ENCODE results near the gene GRM1. TPM values are rescaled to one million over a fixed set of nuclear protein-coding genes. Genes with fewer than 3 reads are reported as not detected.

The GRM1 gene
- total RNA-seq, 1 donor from 2014 or later = 0.09 TPM

DNA sequence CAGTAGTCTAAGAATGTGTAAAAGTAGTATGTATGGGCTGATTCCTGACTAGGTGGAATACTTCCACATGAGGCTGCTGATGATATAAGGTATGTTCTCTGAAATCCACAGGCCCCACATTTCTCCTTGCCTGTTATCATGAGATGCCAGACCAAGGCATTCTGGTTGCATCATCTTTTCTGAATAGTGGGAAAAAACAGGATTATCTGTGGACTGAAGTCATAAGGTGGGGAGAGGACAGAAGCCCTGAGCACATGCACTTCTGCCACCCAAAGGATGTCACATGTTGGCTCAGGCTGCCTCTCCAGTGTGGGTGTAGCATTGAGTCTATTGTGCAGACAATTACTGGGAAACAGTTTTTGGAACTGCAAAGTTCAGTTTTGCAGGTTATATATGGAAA lies 330.3 kb downstream of the GRM1 start:
- Histone ChIP-seq H3K4me1 (peaks cover 7% of the 10 kb centered on the region), H3K36me3 (no peaks in the 10 kb centered on the region), H3K9me3 (no peaks in the 10 kb centered on the region), H3K27me3 (ENCODE audit: low read depth) (no peaks in the 10 kb centered on the region), H3K4me3 (no peak overlapping the region), H3K27ac (no peak overlapping the region)
- ATAC-seq = no peak
- intact Hi-C loops (cut with DNase I) = no loop called here
- TF ChIP-seq CTCF (IDR thresholded peaks at IDR 0.05) = no peak
- DNase-seq = no peak

DNA sequence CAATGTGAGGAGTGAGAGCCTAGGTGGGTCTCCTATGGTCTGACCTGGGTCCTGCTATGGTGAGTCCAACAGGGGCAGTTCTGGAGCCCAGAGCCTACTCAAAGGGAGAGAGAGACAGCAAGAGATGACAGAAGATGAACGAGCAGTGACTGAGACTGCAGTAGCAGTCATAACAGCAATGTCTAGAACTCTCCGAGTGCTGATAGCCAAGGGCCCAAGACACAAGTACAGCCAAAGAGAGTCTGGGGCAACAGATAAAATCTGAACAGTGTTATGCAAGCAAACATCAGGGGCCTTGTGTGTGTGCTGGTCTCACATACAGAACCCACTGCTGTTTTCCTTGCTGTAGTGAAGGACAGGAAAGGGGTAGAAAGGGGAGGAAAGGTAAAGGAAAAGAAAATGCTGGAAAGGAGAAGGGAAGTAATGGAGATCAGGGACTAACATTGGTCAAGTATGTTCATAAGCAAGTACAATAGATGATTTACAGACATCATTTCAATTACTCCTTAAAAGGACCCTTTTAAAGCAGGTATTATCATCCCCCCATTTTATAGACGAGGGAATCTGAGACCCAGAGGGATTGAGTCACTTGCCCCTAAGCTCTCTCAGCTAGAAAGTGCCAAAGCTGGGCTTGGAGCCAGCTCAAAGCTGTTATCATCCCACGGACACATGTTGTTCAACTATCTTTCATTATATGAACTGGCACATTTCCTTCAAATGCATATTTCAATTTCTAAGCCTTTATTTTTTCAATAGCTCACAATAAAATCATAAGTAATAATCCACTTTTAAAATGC lies 332.5 kb downstream of the GRM1 start:
- intact Hi-C loops (cut with DNase I) = no loop called here
- no peak overlapping the region for H3K27ac ChIP-seq
- no peak overlapping the region for H3K4me3 ChIP-seq
- peaks cover 7% of the 10 kb centered on the region for H3K4me1 ChIP-seq
- H3K27me3 ChIP-seq (ENCODE audit: low read depth) = no peaks in the 10 kb centered on the region
- DNase-seq (no peak), ATAC-seq (no peak)
- H3K9me3 ChIP-seq = no peaks in the 10 kb centered on the region
- TF ChIP-seq CTCF (IDR thresholded peaks at IDR 0.05) = no peak
- H3K36me3 ChIP-seq = no peaks in the 10 kb centered on the region

DNA sequence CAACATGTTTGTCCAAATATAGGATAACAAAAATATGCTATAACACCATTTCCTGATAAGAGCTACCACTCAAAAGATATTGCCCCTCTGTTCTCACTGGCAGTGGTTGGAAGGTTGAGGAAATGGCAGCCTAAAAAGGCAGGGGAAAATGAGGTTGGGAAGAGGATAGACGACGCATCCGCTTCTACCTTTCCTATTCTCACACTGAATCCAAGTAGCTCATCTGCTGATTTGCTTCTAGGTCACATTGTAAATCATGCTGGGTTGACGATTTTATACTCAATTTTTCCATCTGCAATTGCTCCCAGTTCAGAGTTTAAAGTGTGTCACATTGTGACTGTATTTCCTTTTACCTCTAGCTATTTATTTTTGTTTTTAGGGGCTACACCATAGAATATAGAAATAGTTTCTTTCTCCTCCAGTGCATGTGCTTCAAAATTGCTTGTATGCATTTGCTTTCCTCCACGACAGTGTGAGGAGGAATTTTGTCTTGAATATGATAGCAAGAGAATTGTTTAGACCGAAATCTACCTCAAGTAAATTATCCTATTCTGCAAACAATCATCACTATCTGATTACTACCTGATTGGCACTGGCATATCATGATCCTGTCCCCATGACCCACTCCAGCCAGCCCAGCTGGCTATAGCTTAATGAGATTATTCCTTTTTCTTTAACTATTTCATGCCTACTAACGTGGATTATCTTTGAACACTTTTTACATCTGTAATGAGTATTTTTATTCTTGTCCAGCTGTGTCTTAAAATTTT lies 335.2 kb downstream of the GRM1 start:
- DNase-seq (no peak), ATAC-seq (no peak)
- intact Hi-C loops (cut with DNase I) = no loop called here
- no peaks in the 10 kb centered on the region for H3K9me3 ChIP-seq
- no peaks in the 10 kb centered on the region for H3K4me1 ChIP-seq
- no peak overlapping the region for H3K27ac ChIP-seq
- TF ChIP-seq CTCF (IDR thresholded peaks at IDR 0.05) = no peak
- no peak overlapping the region for H3K4me3 ChIP-seq
- H3K27me3 ChIP-seq (ENCODE audit: low read depth) = no peaks in the 10 kb centered on the region
- no peaks in the 10 kb centered on the region for H3K36me3 ChIP-seq

- Histone ChIP-seq H3K9me3 (no peaks in the 10 kb centered on the region), H3K27me3 (ENCODE audit: low read depth) (no peaks in the 10 kb centered on the region), H3K4me1 (no peaks in the 10 kb centered on the region), H3K27ac (no peak overlapping the region), H3K4me3 (no peak overlapping the region), H3K36me3 (no peaks in the 10 kb centered on the region)
- TF ChIP-seq CTCF (IDR thresholded peaks at IDR 0.05) = no peak
- intact Hi-C loops (cut with DNase I) = no loop called here
- DNase-seq = no peak
- ATAC-seq = no peak
Measured at GRCh38 chr6:146364816-146365594, 336.1 kb downstream of the GRM1 start.

DNA sequence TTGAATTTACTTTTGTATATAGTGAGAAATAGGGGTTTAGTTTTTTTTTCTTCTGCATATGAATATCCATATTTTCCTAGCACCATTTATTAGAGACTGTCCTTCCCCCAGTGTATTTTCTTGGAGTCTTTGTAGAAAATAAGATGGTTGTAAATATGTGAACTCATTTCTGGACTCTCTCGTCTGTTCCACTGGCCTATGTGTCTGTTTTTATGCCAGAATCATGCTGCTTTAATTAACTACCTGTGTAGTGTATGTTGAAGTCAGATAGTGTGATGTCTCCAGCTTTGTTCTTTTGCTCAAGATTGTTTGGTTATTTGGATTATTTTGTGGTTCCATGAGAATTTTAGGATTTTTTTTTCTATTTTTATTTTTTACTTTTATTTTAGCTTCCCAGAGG lies 338.2 kb downstream of the GRM1 start:
- Histone ChIP-seq H3K27ac (no peak overlapping the region), H3K4me1 (no peaks in the 10 kb centered on the region), H3K9me3 (no peaks in the 10 kb centered on the region), H3K27me3 (ENCODE audit: low read depth) (no peaks in the 10 kb centered on the region), H3K36me3 (no peaks in the 10 kb centered on the region), H3K4me3 (no peak overlapping the region)
- DNase-seq = no peak
- ATAC-seq = no peak
- no peak for TF ChIP-seq CTCF (IDR thresholded peaks at IDR 0.05)
- intact Hi-C loops (cut with DNase I) = no loop called here
